Liver (tissue), 9 donors: ENCODE results near the gene MEIS1. TPM values are rescaled to one million over a fixed set of nuclear protein-coding genes. Genes with fewer than 3 reads are reported as not detected.
A peak's percentile ranks its signal among the peaks of the same experiment; 100 is the strongest.

Experiments
- DNase-seq: peaks from one replicate; pipeline ENCODE4 v3.0.0-alpha.2; 2017; ENCODE audit warnings: low spot score
- H3K27ac ChIP-seq, 2 donors: one replicate each; pipeline ENCODE4 v1.7.0; 2013; ENCODE audit warnings: inconsistent platforms in 2 of 2, low read length in 2 of 2, control low read depth in 1 of 2, low read depth in 1 of 2, mild to moderate bottlenecking in 1 of 2
- H3K27me3 ChIP-seq, 4 donors: one replicate each; pipeline versions ENCODE4 v1.6.1 to v1.7.0; 2013; ENCODE audit warnings: low read length in 3 of 4, inconsistent platforms in 1 of 4, mild to moderate bottlenecking in 1 of 4, moderate library complexity in 1 of 4; ENCODE audit not compliant: control insufficient read depth in 4 of 4, insufficient read depth in 4 of 4
- H3K36me3 ChIP-seq, 4 donors: one replicate each; pipeline versions ENCODE4 v1.6.1 to v1.7.0; 2013; ENCODE audit warnings: low read length in 3 of 4, mild to moderate bottlenecking in 3 of 4, low read depth in 1 of 4, moderate library complexity in 1 of 4; ENCODE audit not compliant: control insufficient read depth in 4 of 4, insufficient read depth in 3 of 4
- H3K4me1 ChIP-seq, 4 donors: one replicate each; pipeline versions ENCODE4 v1.6.1 to v1.7.0; 2013; ENCODE audit warnings: low read length in 3 of 4, mild to moderate bottlenecking in 3 of 4, moderate library complexity in 1 of 4; ENCODE audit not compliant: control insufficient read depth in 4 of 4, insufficient read depth in 4 of 4
- H3K4me3 ChIP-seq, 3 donors: one replicate each; pipeline versions ENCODE4 v1.6.1 to v1.7.0; 2013; ENCODE audit warnings: low read length in 3 of 3, control low read depth in 1 of 3, low read depth in 1 of 3, mild to moderate bottlenecking in 1 of 3
- H3K9ac ChIP-seq, 2 donors: one replicate each; pipeline ENCODE4 v1.7.0; 2013; ENCODE audit warnings: low read length in 2 of 2, mild to moderate bottlenecking in 2 of 2, moderate library complexity in 2 of 2, control low read depth in 1 of 2, low read depth in 1 of 2
- H3K9me3 ChIP-seq, 4 donors: one replicate each; pipeline versions ENCODE4 v1.6.1 to v1.7.0; 2013; ENCODE audit warnings: low read length in 3 of 4; ENCODE audit not compliant: control insufficient read depth in 4 of 4
- EGR1 ChIP-seq, 2 donors: IDR thresholded peaks; 2 replicates each; pipeline ENCODE4 v1.6.1; 2016 to 2018; ENCODE audit warnings: antibody characterized with exemption in 2 of 2, low read depth in 2 of 2
- FOXA1 ChIP-seq: IDR thresholded peaks from 2 replicates; pipeline ENCODE4 v1.6.1; 2016; ENCODE audit warnings: antibody characterized with exemption
- FOXA2 ChIP-seq: IDR thresholded peaks from 2 replicates; pipeline ENCODE4 v1.6.1; 2016; ENCODE audit warnings: antibody characterized with exemption
- GABPA ChIP-seq, 2 donors: IDR thresholded peaks in 1 of 2; conservative IDR thresholded peaks in 1 of 2; 2 replicates each; pipeline ENCODE4 v1.6.1; 2016; ENCODE audit warnings: antibody characterized with exemption in 2 of 2, mild to moderate bottlenecking in 1 of 2, moderate library complexity in 1 of 2
- HNF4A ChIP-seq, 2 donors: conservative IDR thresholded peaks; 2 replicates each; pipeline ENCODE4 v1.6.1; 2016; ENCODE audit warnings: antibody characterized with exemption in 2 of 2, mild to moderate bottlenecking in 2 of 2
- MAX ChIP-seq: IDR thresholded peaks from 2 replicates; pipeline ENCODE4 v1.6.1; 2016; ENCODE audit warnings: antibody characterized with exemption
- RAD21 ChIP-seq, 2 donors: IDR thresholded peaks; 2 replicates each; pipeline ENCODE4 v1.6.1; 2016; ENCODE audit warnings: antibody characterized with exemption in 2 of 2, mild to moderate bottlenecking in 2 of 2
- RXRA ChIP-seq, 2 donors: IDR thresholded peaks; 2 replicates each; pipeline ENCODE4 v1.6.1; 2017 to 2018; ENCODE audit warnings: antibody characterized with exemption in 2 of 2, mild to moderate bottlenecking in 1 of 2
- YY1 ChIP-seq: IDR thresholded peaks from 2 replicates; pipeline ENCODE4 v1.6.1; 2016; ENCODE audit warnings: antibody characterized with exemption, mild to moderate bottlenecking
- WGBS: extraction: QIAGEN DNeasy Blood & Tissue Kit; methylation state at CpG from one replicate; pipeline ENCODE4 v1.1.7; 2013; 5-methylcytosine and 5-hydroxymethylcytosine counted together
- polyA plus RNA-seq, 2 donors: library from polyadenylated mRNA; stranded (reverse) in 1 of 2; unstranded in 1 of 2; fragments of 200-250 nt in 1 of 2; fragments of >200 nt in 1 of 2; fragmentation: Nextera tagmentation in 1 of 2; extraction: Ambion mirVana in 1 of 2; gene quantifications; one replicate each; pipeline versions ENCODE4 v1.2.1 to v1.2.3, GENCODE V29; 2013 to 2015
- total RNA-seq, 2 donors: library from RNA; depleted of rRNA; stranded (reverse); fragments of >200 nt; gene quantifications; one replicate each; pipeline ENCODE4 v1.2.3, GENCODE V29; 2014
- TF ChIP-seq, protein P1 (sequence below): fragments of 150-350 bp; IDR thresholded peaks from 2 replicates; pipeline ENCODE4 v1.5.1; 2017; ENCODE audit warnings: improper control_type of control experiment, low read depth, low read length; ENCODE audit not compliant: missing input control
- TF ChIP-seq, protein P2 (sequence below): IDR thresholded peaks from 2 replicates; pipeline ENCODE4 v1.6.1; 2016; ENCODE audit warnings: antibody characterized with exemption, mild to moderate bottlenecking
- TF ChIP-seq, protein P3 (sequence below): IDR thresholded peaks from 2 replicates; pipeline ENCODE4 v1.6.1; 2016; ENCODE audit warnings: antibody characterized with exemption
- donor health status: healthy.
- donor health status: healthy.
- donor health status: healthy.
- donor health status: healthy.
- donor health status: healthy.

The MEIS1 gene
- total and polyA plus RNA-seq, 4 donors: 1.6 to 8.6 (median 5.5) TPM

DNA sequence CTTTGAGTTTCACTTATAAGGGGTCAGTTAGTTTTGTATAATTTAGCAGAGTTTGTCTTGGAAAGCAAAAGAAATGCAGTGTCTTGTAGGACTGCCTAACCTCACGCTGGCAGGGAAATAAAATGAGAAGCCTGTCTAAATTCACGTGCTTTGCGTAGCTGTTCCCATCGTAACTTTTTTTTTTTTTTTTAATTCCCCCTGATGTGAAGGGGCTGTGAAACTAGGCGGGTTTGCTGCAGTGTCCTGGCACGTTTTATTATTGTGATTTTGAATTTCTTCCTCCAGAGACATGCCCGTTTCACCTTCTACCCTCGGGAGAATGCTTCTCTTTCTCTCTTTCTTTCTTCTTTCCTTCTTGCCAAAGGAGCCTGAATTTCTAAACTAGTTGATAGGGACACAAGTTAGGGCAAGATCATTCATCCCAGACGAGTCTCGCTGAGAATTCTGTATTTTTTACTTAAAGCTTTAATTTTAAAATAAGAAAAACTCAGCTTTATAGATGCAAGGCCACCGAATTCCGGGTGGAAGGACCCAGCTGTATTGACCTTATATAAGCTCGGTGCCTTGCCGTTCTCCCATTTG is 2.3 kb downstream of the MEIS1 start:
- no peaks in the 10 kb centered on the region for H3K27me3 ChIP-seq
- H3K4me3 ChIP-seq: peak overlapping the region in 2 of 3 donors; percentile 22 to 36
- peak overlapping the region; percentile 3 to 26 for H3K9ac ChIP-seq
- peak overlapping the region; percentile 59 to 65 for H3K27ac ChIP-seq
- peaks cover 0 to 5% (median under 1%) of the 10 kb centered on the region in 4 donors for H3K36me3 ChIP-seq
- H3K4me1 ChIP-seq: peaks cover 0 to 30% (median 21%) of the 10 kb centered on the region in 4 donors
- TF ChIP-seq, protein P1, sequence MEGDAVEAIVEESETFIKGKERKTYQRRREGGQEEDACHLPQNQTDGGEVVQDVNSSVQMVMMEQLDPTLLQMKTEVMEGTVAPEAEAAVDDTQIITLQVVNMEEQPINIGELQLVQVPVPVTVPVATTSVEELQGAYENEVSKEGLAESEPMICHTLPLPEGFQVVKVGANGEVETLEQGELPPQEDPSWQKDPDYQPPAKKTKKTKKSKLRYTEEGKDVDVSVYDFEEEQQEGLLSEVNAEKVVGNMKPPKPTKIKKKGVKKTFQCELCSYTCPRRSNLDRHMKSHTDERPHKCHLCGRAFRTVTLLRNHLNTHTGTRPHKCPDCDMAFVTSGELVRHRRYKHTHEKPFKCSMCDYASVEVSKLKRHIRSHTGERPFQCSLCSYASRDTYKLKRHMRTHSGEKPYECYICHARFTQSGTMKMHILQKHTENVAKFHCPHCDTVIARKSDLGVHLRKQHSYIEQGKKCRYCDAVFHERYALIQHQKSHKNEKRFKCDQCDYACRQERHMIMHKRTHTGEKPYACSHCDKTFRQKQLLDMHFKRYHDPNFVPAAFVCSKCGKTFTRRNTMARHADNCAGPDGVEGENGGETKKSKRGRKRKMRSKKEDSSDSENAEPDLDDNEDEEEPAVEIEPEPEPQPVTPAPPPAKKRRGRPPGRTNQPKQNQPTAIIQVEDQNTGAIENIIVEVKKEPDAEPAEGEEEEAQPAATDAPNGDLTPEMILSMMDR: no peak
- TF ChIP-seq EGR1 (IDR thresholded peaks at IDR 0.05; ENCODE audit: low read depth in 2 of 2): no peak
- TF ChIP-seq, protein P2, sequence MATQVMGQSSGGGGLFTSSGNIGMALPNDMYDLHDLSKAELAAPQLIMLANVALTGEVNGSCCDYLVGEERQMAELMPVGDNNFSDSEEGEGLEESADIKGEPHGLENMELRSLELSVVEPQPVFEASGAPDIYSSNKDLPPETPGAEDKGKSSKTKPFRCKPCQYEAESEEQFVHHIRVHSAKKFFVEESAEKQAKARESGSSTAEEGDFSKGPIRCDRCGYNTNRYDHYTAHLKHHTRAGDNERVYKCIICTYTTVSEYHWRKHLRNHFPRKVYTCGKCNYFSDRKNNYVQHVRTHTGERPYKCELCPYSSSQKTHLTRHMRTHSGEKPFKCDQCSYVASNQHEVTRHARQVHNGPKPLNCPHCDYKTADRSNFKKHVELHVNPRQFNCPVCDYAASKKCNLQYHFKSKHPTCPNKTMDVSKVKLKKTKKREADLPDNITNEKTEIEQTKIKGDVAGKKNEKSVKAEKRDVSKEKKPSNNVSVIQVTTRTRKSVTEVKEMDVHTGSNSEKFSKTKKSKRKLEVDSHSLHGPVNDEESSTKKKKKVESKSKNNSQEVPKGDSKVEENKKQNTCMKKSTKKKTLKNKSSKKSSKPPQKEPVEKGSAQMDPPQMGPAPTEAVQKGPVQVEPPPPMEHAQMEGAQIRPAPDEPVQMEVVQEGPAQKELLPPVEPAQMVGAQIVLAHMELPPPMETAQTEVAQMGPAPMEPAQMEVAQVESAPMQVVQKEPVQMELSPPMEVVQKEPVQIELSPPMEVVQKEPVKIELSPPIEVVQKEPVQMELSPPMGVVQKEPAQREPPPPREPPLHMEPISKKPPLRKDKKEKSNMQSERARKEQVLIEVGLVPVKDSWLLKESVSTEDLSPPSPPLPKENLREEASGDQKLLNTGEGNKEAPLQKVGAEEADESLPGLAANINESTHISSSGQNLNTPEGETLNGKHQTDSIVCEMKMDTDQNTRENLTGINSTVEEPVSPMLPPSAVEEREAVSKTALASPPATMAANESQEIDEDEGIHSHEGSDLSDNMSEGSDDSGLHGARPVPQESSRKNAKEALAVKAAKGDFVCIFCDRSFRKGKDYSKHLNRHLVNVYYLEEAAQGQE: no peak
- no peak for TF ChIP-seq GABPA (IDR thresholded peaks at IDR 0.05 in 1 of 2, conservative IDR thresholded peaks at IDR 0.05 in 1 of 2)
- TF ChIP-seq HNF4A (conservative IDR thresholded peaks at IDR 0.05): no peak
- H3K9me3 ChIP-seq: no peaks in the 10 kb centered on the region
- DNase-seq: no peak
- WGBS: 55% methylated on average over 14 of the region's 14 CpGs

GRCh38 chr2:66437691-66438497 is 3.0 kb downstream of the MEIS1 start:
- whole genome bisulfite sequencing: 61% methylated on average over 22 of the region's 22 CpGs
- Histone ChIP-seq H3K4me1 (peaks cover 0 to 26% (median 18%) of the 10 kb centered on the region in 4 donors), H3K9ac (peak overlapping the region in 1 of 2 donors; percentile 23), H3K36me3 (peaks cover 0 to 5% (median under 1%) of the 10 kb centered on the region in 4 donors), H3K4me3 (peak overlapping the region in 2 of 3 donors; percentile 22 to 36), H3K27ac (peak overlapping the region; percentile 59 to 65), H3K9me3 (no peaks in the 10 kb centered on the region), H3K27me3 (no peaks in the 10 kb centered on the region)
- DNase-seq: no peak
- no peak for TF ChIP-seq FOXA1
- TF ChIP-seq FOXA2: no peak
- TF ChIP-seq MAX: no peak
- TF ChIP-seq HNF4A (conservative IDR thresholded peaks at IDR 0.05): no peak
- no peak for TF ChIP-seq YY1
- TF ChIP-seq RXRA (IDR thresholded peaks at IDR 0.05): no peak
- TF ChIP-seq, protein P3, sequence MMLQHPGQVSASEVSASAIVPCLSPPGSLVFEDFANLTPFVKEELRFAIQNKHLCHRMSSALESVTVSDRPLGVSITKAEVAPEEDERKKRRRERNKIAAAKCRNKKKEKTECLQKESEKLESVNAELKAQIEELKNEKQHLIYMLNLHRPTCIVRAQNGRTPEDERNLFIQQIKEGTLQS: no peak
- no peak for TF ChIP-seq RAD21 (IDR thresholded peaks at IDR 0.05)
- TF ChIP-seq, protein P1: no peak
- TF ChIP-seq EGR1 (IDR thresholded peaks at IDR 0.05; ENCODE audit: low read depth in 2 of 2): no peak
- TF ChIP-seq GABPA (IDR thresholded peaks at IDR 0.05 in 1 of 2, conservative IDR thresholded peaks at IDR 0.05 in 1 of 2): no peak
